ENCODE results near the gene OR2T10. TPM values are rescaled to one million over a fixed set of nuclear protein-coding genes. Genes with fewer than 3 reads are reported as not detected.

OR2T10 gene
- total RNA-seq, 2 donors from 2014 or later, result not detected

DNA sequence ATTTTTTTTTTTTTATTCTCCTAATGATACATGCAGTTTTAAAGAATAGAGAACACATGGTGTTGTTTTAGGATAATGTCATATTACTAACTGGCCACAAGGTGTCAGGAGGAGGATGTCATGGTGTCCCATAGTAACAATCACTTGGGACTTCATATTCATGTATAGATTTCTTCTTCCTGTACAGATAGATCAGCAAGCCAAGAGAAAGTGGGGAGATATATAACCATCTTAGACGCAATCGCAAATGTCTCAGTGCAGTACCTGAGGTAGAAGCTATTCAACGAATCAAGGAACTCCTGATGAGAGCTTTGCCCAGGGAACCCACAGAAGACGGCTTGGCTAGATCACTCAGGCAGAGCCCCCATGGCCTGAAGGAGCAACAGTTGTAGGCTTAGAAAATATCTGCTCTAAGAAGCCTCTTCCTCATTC is 25.1 kb upstream of the OR2T10 start:
- DNase-seq, result no peak
- no peak overlapping the region for H3K4me3 Mint-ChIP-seq
- peaks cover 40% of the 10 kb centered on the region for H3K9me3 Mint-ChIP-seq
- no peaks in the 10 kb centered on the region for H3K4me1 ChIP-seq (ENCODE audit: control insufficient read depth, insufficient read depth, low read length)
- H3K27me3 Mint-ChIP-seq (ENCODE audit: insufficient read depth), result no peaks in the 10 kb centered on the region
- no peak overlapping the region for H3K27ac Mint-ChIP-seq
- no peaks in the 10 kb centered on the region for H3K27me3 ChIP-seq (ENCODE audit: control insufficient read depth, insufficient read depth, low read length, poor library complexity, severe bottlenecking)
- 83 to 90% methylated on average over 3 to 4 of the region's 4 CpGs for WGBS, 2 experiments (ENCODE audit: insufficient coverage in 1 of 2, insufficient read length in 1 of 2)
- no peaks in the 10 kb centered on the region for H3K36me3 ChIP-seq (ENCODE audit: control insufficient read depth, insufficient read depth, low read length)
- H3K9ac ChIP-seq (ENCODE audit: extremely low read depth, low read length, poor library complexity, severe bottlenecking), result no peak overlapping the region
- no peak overlapping the region for H3K27ac ChIP-seq (ENCODE audit: low read depth, low read length)
- H3K36me3 Mint-ChIP-seq (ENCODE audit: low read depth), result no peaks in the 10 kb centered on the region
- no peak overlapping the region for H3K4me3 ChIP-seq (ENCODE audit: low read length)
- peaks cover 81% of the 10 kb centered on the region for H3K9me3 ChIP-seq (ENCODE audit: control insufficient read depth, low read length)
- no peaks in the 10 kb centered on the region for H3K4me1 Mint-ChIP-seq
- TF ChIP-seq, protein P1, sequence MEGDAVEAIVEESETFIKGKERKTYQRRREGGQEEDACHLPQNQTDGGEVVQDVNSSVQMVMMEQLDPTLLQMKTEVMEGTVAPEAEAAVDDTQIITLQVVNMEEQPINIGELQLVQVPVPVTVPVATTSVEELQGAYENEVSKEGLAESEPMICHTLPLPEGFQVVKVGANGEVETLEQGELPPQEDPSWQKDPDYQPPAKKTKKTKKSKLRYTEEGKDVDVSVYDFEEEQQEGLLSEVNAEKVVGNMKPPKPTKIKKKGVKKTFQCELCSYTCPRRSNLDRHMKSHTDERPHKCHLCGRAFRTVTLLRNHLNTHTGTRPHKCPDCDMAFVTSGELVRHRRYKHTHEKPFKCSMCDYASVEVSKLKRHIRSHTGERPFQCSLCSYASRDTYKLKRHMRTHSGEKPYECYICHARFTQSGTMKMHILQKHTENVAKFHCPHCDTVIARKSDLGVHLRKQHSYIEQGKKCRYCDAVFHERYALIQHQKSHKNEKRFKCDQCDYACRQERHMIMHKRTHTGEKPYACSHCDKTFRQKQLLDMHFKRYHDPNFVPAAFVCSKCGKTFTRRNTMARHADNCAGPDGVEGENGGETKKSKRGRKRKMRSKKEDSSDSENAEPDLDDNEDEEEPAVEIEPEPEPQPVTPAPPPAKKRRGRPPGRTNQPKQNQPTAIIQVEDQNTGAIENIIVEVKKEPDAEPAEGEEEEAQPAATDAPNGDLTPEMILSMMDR (conservative IDR thresholded peaks at IDR 0.05), result peak; percentile 62

DNA sequence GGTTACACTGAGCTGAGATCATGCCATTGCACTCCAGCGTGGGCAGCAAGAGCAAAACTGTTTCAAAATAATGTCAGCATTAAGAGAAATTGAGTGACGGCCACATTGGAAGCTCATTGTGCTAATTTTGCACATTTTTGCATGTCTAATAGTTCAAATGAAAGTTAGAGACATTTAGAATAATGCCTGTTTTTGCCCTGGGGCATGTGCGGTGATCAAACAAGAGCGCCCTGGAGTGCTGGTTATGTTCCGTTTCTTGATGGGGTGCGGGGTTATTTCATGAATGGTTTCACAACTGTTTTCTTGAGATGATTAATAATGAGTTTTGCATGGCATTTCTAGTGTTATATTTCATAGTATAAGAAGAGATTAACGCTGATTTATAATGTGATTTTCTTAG is 24.3 kb upstream of the OR2T10 start:
- H3K36me3 ChIP-seq (ENCODE audit: control insufficient read depth, insufficient read depth, low read length), result no peaks in the 10 kb centered on the region
- no peaks in the 10 kb centered on the region for H3K27me3 ChIP-seq (ENCODE audit: control insufficient read depth, insufficient read depth, low read length, poor library complexity, severe bottlenecking)
- no peak overlapping the region for H3K27ac Mint-ChIP-seq
- peaks cover 79% of the 10 kb centered on the region for H3K9me3 ChIP-seq (ENCODE audit: control insufficient read depth, low read length)
- H3K27ac ChIP-seq (ENCODE audit: low read depth, low read length), result no peak overlapping the region
- no peaks in the 10 kb centered on the region for H3K4me1 Mint-ChIP-seq
- no peaks in the 10 kb centered on the region for H3K4me1 ChIP-seq (ENCODE audit: control insufficient read depth, insufficient read depth, low read length)
- H3K4me3 ChIP-seq (ENCODE audit: low read length), result no peak overlapping the region
- no peaks in the 10 kb centered on the region for H3K27me3 Mint-ChIP-seq (ENCODE audit: insufficient read depth)
- no peak overlapping the region for H3K9ac ChIP-seq (ENCODE audit: extremely low read depth, low read length, poor library complexity, severe bottlenecking)
- H3K4me3 Mint-ChIP-seq, result no peak overlapping the region
- TF ChIP-seq, protein P1 (conservative IDR thresholded peaks at IDR 0.05), result no peak
- no peaks in the 10 kb centered on the region for H3K36me3 Mint-ChIP-seq (ENCODE audit: low read depth)
- DNase-seq, result no peak
- 56 to 71% methylated on average over 2 to 7 of the region's 7 CpGs for WGBS, 2 experiments (ENCODE audit: insufficient coverage in 1 of 2, insufficient read length in 1 of 2)
- H3K9me3 Mint-ChIP-seq, result peaks cover 46% of the 10 kb centered on the region

DNA sequence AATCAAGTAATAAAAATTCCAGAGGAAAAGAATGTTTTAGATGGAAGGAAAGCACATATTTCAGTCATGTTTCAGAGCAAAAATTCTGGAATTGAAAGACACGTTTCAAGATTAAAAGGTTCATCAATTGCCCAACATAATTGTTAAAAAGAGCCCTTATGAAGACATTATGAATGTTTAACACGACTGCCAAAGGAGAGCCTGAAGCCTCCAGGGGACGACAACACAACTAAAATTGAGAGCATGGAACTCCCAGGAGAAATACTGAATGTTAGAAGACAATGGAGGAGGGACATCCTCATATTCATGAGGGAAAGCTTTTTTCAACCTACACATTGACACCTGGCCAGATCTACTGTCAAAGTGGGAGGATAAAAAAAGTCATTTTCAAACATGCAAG is 21.4 kb upstream of the OR2T10 start:
- Mint-ChIP-seq H3K4me1 (no peaks in the 10 kb centered on the region), H3K27ac (no peak overlapping the region), H3K27me3 (ENCODE audit: insufficient read depth) (no peaks in the 10 kb centered on the region), H3K4me3 (no peak overlapping the region), H3K36me3 (ENCODE audit: low read depth) (no peaks in the 10 kb centered on the region), H3K9me3 (peaks cover 75% of the 10 kb centered on the region)
- Histone ChIP-seq H3K27me3 (ENCODE audit: control insufficient read depth, insufficient read depth, low read length, poor library complexity, severe bottlenecking) (no peaks in the 10 kb centered on the region), H3K4me3 (ENCODE audit: low read length) (no peak overlapping the region), H3K4me1 (ENCODE audit: control insufficient read depth, insufficient read depth, low read length) (no peaks in the 10 kb centered on the region), H3K9me3 (ENCODE audit: control insufficient read depth, low read length) (peaks cover 77% of the 10 kb centered on the region), H3K36me3 (ENCODE audit: control insufficient read depth, insufficient read depth, low read length) (no peaks in the 10 kb centered on the region), H3K9ac (ENCODE audit: extremely low read depth, low read length, poor library complexity, severe bottlenecking) (no peak overlapping the region), H3K27ac (ENCODE audit: low read depth, low read length) (no peak overlapping the region)
- WGBS, 2 experiments (ENCODE audit: insufficient coverage in 1 of 2, insufficient read length in 1 of 2), result 13 to 14% methylated on average over 3 of the region's 3 CpGs
- peak; percentile 77 for DNase-seq
- TF ChIP-seq, protein P1 (conservative IDR thresholded peaks at IDR 0.05), result peak; percentile 54

All from endodermal cell (in vitro differentiated cells).